BLaER1 treated with 17β-estradiol and CSF1 and Interleukin-3, amounts not matched to agents 10 nM and 100 nM (cell line): ENCODE results near the gene GLB1L.
A peak's percentile ranks its signal among the peaks of the same experiment; 100 is the strongest.

Experiments used
- H3K27ac ChIP-seq, 11 experiments: shearing (Covaris generic); formaldehyde crosslinking; 2 replicates each; pipeline ENCODE4 v1.8.1; 2022
- H3K27me3 ChIP-seq, 11 experiments: shearing (Covaris generic); formaldehyde crosslinking; 2 replicates each; pipeline ENCODE4 v1.8.1; 2022
- H3K36me3 ChIP-seq, 11 experiments: shearing (Covaris generic); formaldehyde crosslinking; 2 replicates each; pipeline ENCODE4 v1.8.1; 2022
- H3K4me1 ChIP-seq, 10 experiments: shearing (Covaris generic); formaldehyde crosslinking; 2 replicates each; pipeline ENCODE4 v1.8.1; 2022
- H3K4me2 ChIP-seq, 11 experiments: shearing (Covaris generic); formaldehyde crosslinking; 2 replicates each; pipeline ENCODE4 v1.8.1; 2022
- H3K4me3 ChIP-seq, 10 experiments: shearing (Covaris generic); formaldehyde crosslinking; 2 replicates each; pipeline ENCODE4 v1.8.1; 2022
- H3K9ac ChIP-seq, 11 experiments: shearing (Covaris generic); formaldehyde crosslinking; 2 replicates each; pipeline ENCODE4 v1.8.1; 2022
- H3K9me3 ChIP-seq, 11 experiments: shearing (Covaris generic); formaldehyde crosslinking; replicated peaks in 1 of 11; 2 replicates each; pipeline ENCODE4 v1.8.1; 2022
- H4K20me1 ChIP-seq, 11 experiments: shearing (Covaris generic); formaldehyde crosslinking; 2 replicates each; pipeline ENCODE4 v1.8.1; 2022
- Cebpa-rat ChIP-seq, 11 experiments: shearing (Covaris generic); IDR thresholded peaks; 2 replicates each; pipeline ENCODE4 v1.8.1; 2022

Gene GLB1L

GRCh38 chr2:219218732-219219701, 26.2 kb downstream of the GLB1L start, which contains the start of gene ABCB6:
ABCB6 (minus strand) TSS chr2:219218958; CDS start chr2:219218673, 285 bp downstream.
- H3K9ac ChIP-seq, result peak within 1 kb of the TSS; percentile 42 to 89 (median 74); a peak in 21 of 22 replicates
- peaks cover 40 to 58% (median 51%) of the 10 kb centered on the region in 10 experiments for H3K4me1 ChIP-seq
- H3K27ac ChIP-seq, result peak within 1 kb of the TSS in 10 of 11 experiments; percentile 57 to 89 (median 74); a peak in 20 of 22 replicates
- peak within 1 kb of the TSS; percentile 87 to 100 (median 98) for H3K4me2 ChIP-seq
- peaks cover 4 to 60% (median 31%) of the 10 kb centered on the region in 11 experiments; a peak in 16 of 22 replicates for H4K20me1 ChIP-seq
- no peaks in the 10 kb centered on the region for H3K9me3 ChIP-seq
- no peak for TF ChIP-seq Cebpa-rat (IDR thresholded peaks at IDR 0.05)
- no peaks in the 10 kb centered on the region for H3K27me3 ChIP-seq
- peaks cover 50 to 74% (median 57%) of the 10 kb centered on the region in 11 experiments for H3K36me3 ChIP-seq
- peak within 1 kb of the TSS; percentile 47 to 72 (median 61) for H3K4me3 ChIP-seq

GRCh38 chr2:219218217-219218731, 27.0 kb downstream of the GLB1L start:
- Histone ChIP-seq H3K36me3 (peaks cover 43 to 74% (median 57%) of the 10 kb centered on the region in 11 experiments), H4K20me1 (peaks cover 4 to 52% (median 31%) of the 10 kb centered on the region in 11 experiments; a peak in 16 of 22 replicates), H3K4me3 (peak overlapping the region; percentile 47 to 72 (median 61)), H3K27me3 (no peaks in the 10 kb centered on the region), H3K4me2 (peak overlapping the region; percentile 87 to 100 (median 98)), H3K27ac (peak overlapping the region in 10 of 11 experiments; percentile 57 to 89 (median 74); a peak in 20 of 22 replicates), H3K4me1 (peaks cover 40 to 58% (median 51%) of the 10 kb centered on the region in 10 experiments), H3K9me3 (no peaks in the 10 kb centered on the region), H3K9ac (peak overlapping the region; percentile 31 to 89 (median 74); a peak in 21 of 22 replicates)
- TF ChIP-seq Cebpa-rat (IDR thresholded peaks at IDR 0.05), result no peak

DNA sequence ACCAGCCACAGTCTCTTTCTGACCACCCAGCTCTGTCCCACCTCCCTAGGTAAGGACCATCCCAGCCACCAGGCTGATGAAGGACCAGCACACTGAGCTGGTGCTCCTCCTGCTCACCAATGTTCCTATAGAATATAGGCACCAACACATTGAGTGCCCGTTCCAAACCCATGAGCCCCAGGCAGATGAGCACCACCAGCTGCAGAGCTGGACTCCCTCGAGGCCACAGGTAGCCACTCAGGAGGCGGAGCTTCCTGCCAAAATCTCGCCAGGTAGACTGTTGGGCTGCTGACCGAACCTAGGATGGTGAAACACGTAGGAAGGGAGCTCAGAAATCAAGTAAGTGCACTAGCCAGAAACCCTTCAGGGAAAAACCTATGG, 28.7 kb downstream of the GLB1L start:
- Histone ChIP-seq H3K4me2 (peak overlapping the region; percentile 26 to 100 (median 98); a peak in 18 of 22 replicates), H3K4me3 (no peak overlapping the region), H3K27ac (peak overlapping the region in 3 of 11 experiments; percentile 69 to 89 (median 85); a peak in 3 of 22 replicates), H3K9ac (peak overlapping the region in 4 of 11 experiments; percentile 15 to 86 (median 60); a peak in 4 of 22 replicates), H4K20me1 (peaks cover 4 to 42% (median 18%) of the 10 kb centered on the region in 11 experiments; a peak in 15 of 22 replicates), H3K9me3 (no peaks in the 10 kb centered on the region), H3K36me3 (peaks cover 32 to 72% (median 52%) of the 10 kb centered on the region in 11 experiments), H3K27me3 (no peaks in the 10 kb centered on the region), H3K4me1 (peaks cover 40 to 58% (median 51%) of the 10 kb centered on the region in 10 experiments)
- TF ChIP-seq Cebpa-rat (IDR thresholded peaks at IDR 0.05), result no peak

DNA sequence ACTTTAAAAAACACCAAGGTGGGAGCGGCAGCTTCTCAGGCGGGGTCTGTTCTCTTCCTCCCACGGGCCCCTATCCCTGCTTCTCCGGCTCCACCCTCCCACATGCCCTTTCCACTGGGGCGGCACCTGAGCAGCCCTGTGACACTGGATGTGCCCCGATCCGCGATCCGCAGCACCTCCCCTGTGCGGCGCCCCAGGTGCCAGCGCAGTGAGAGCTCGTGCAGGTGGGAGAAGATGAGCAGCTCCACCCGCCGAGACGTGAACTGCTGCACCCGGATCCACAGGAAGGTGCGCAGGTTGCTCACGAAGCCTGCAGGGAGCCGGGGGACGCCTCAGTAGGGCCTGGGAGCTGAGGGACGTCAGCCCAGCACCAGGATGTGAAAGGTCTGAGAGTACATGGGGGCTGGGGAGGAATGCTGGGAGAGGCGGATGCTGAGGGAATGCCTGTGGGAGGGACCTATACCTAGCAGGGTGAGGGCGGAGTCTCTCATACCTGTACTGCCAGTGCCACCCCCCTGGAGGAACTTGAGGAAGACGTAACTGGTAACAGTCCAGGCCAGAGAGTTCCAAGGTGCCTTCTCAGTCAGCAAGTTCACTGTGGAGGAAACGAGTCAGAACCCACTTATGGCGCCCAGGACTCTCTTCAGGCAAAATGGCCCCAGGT, 29.2 kb downstream of the GLB1L start:
- Histone ChIP-seq H3K27ac (peak overlapping the region in 1 of 11 experiments; percentile 85; a peak in 3 of 22 replicates), H3K4me2 (peak overlapping the region in 10 of 11 experiments; percentile 26 to 100 (median 98); a peak in 17 of 22 replicates), H3K9ac (peak overlapping the region in 2 of 11 experiments; percentile 15 to 45; a peak in 2 of 22 replicates), H3K4me1 (peaks cover 40 to 61% (median 50%) of the 10 kb centered on the region in 10 experiments), H3K27me3 (no peaks in the 10 kb centered on the region), H3K36me3 (peaks cover 27 to 70% (median 50%) of the 10 kb centered on the region in 11 experiments), H3K4me3 (no peak overlapping the region), H3K9me3 (no peaks in the 10 kb centered on the region), H4K20me1 (peaks cover 4 to 42% (median 17%) of the 10 kb centered on the region in 11 experiments; a peak in 15 of 22 replicates)
- TF ChIP-seq Cebpa-rat (IDR thresholded peaks at IDR 0.05), result no peak

DNA sequence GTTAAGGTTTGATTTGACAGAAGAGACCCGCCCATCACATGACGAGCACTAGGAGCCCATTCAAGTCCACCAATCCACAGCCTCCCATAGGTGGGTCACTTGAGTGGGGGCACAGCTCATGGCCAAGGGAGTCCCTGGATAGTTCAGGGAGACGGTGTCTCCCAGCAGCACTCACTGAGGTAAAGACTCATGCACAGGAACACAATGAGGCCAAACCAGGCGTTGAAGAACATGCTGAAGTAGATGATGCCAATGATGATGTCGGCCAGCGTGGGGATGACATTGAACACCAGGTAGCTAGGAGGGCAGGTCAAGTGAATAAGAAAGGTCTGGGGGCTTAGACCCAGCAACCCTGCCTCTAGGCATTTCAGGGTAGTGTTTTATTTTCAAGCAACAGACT, 30.5 kb downstream of the GLB1L start:
- H3K4me1 ChIP-seq, result peaks cover 47 to 61% (median 51%) of the 10 kb centered on the region in 10 experiments
- no peaks in the 10 kb centered on the region for H3K27me3 ChIP-seq
- H4K20me1 ChIP-seq, result peaks cover under 1 to 37% (median 7%) of the 10 kb centered on the region in 11 experiments; a peak in 14 of 22 replicates
- no peak for TF ChIP-seq Cebpa-rat (IDR thresholded peaks at IDR 0.05)
- H3K9me3 ChIP-seq, result no peaks in the 10 kb centered on the region
- no peak overlapping the region for H3K4me2 ChIP-seq
- no peak overlapping the region; a peak in 1 of 22 replicates for H3K9ac ChIP-seq
- no peak overlapping the region for H3K4me3 ChIP-seq
- no peak overlapping the region for H3K27ac ChIP-seq
- peaks cover 20 to 70% (median 49%) of the 10 kb centered on the region in 11 experiments for H3K36me3 ChIP-seq

- H4K20me1 ChIP-seq, result peaks cover 0 to 36% (median 5%) of the 10 kb centered on the region in 11 experiments; a peak in 13 of 22 replicates
- H3K4me1 ChIP-seq, result peaks cover 47 to 61% (median 51%) of the 10 kb centered on the region in 10 experiments
- no peaks in the 10 kb centered on the region for H3K27me3 ChIP-seq
- H3K27ac ChIP-seq, result no peak overlapping the region; a peak in 1 of 22 replicates
- peak overlapping the region in 4 of 11 experiments; percentile 2 to 37 (median 20); a peak in 4 of 22 replicates for H3K9ac ChIP-seq
- no peak overlapping the region for H3K4me2 ChIP-seq
- H3K9me3 ChIP-seq, result no peaks in the 10 kb centered on the region
- peaks cover 20 to 73% (median 52%) of the 10 kb centered on the region in 11 experiments; a peak in 21 of 22 replicates for H3K36me3 ChIP-seq
- no peak overlapping the region for H3K4me3 ChIP-seq
- no peak for TF ChIP-seq Cebpa-rat (IDR thresholded peaks at IDR 0.05)
Observed at GRCh38 chr2:219214141-219214540, 31.1 kb downstream of the GLB1L start.

- Histone ChIP-seq H3K4me3 (no peak overlapping the region), H3K9ac (peak overlapping the region in 4 of 11 experiments; percentile 2 to 37 (median 15); a peak in 2 of 22 replicates), H3K36me3 (peaks cover 26 to 78% (median 57%) of the 10 kb centered on the region in 11 experiments), H3K4me2 (no peak overlapping the region), H3K9me3 (no peaks in the 10 kb centered on the region), H3K4me1 (peaks cover 47 to 61% (median 53%) of the 10 kb centered on the region in 10 experiments), H3K27me3 (no peaks in the 10 kb centered on the region), H4K20me1 (peaks cover 0 to 42% (median 5%) of the 10 kb centered on the region in 11 experiments; a peak in 8 of 22 replicates), H3K27ac (peak overlapping the region in 1 of 11 experiments; percentile 1; a peak in 1 of 22 replicates)
- no peak for TF ChIP-seq Cebpa-rat (IDR thresholded peaks at IDR 0.05)
Observed at GRCh38 chr2:219213486-219214071, 31.7 kb downstream of the GLB1L start.
